ENCODE measurements around the gene HSPA1A.

Gene HSPA1A

GRCh38 chr6:31815025-31815838 lies at the start of gene HSPA1A, which contains the start of gene HSPA1L:
HSPA1A (plus strand) TSS chr6:31815543; CDS start chr6:31815757, 214 bp downstream.
HSPA1L (minus strand) TSS chr6:31815283; CDS start chr6:31811972, 3,311 bp downstream.
- peak; percentile 66 for DNase-seq

- DNase-seq: no peak
Measured at GRCh38 chr6:31765559-31765909, 49.8 kb upstream of the HSPA1A start.

GRCh38 chr6:31765910-31766794 lies 49.2 kb upstream of the HSPA1A start:
- DNase-seq: no peak

DNA sequence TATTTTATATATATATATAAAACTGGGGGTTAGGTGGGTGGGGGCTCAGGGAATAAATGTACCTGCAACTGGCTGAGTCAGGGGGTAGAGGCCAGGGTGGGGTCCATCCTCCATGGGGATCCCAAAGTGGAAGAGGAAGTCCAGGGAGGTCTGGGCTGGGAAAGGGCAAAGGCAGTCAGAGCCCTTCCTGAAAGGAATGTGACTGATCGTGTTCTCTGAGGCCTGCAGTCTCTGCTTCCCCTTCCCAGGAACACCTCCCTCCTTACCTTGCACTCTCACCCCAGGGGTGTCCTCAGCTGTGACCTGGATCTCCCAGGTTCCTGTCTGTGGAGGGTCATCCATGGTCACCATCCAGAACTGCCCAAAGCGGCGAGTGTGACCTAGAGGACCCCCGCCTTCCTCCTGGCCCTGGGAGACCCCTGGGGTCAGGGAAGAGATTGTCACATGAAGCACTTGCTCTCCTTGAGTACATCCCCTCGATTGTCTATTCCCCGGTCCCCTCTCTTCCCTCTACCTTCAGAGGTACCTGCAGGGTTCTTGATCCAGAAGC lies 48.2 kb upstream of the HSPA1A start:
- no peak for DNase-seq

GRCh38 chr6:31768363-31769257 lies 46.7 kb upstream of the HSPA1A start:
- DNase-seq: no peak

DNA sequence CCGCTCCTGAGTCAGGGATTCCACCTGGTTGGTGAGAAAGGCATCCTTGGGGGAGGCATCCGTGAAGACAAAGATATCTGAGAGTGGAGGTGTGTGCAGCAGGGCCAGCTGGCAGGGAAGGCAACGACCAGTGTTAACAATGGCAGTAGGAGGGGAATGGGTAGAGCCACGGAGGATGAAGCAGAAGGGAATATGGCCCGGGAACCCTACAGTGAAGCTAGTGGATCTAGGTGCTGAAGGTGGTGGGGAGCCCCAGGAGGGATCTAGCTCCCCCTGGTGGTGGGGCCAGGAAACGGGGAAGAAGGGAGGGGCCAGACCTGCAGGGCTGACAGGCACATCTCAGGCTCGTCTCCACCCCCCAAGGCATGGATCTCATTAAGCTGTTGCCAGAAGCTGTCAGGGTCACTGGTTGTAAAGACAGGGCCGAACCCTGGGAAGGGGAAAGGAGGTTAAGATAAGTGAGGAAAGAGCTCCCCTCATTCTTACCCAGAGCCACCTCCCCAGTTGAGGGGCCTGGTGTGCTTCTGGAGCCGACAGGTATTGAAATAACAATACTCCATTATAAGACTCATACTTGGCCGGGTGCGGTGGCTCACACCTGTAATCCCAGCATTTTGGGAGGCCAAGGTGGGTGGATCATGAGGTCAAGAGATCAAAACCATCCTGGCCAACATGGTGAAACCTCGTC lies 45.5 kb upstream of the HSPA1A start:
- DNase-seq: peak; percentile 85

GRCh38 chr6:31770860-31771259 lies 44.5 kb upstream of the HSPA1A start:
- no peak for DNase-seq

DNA sequence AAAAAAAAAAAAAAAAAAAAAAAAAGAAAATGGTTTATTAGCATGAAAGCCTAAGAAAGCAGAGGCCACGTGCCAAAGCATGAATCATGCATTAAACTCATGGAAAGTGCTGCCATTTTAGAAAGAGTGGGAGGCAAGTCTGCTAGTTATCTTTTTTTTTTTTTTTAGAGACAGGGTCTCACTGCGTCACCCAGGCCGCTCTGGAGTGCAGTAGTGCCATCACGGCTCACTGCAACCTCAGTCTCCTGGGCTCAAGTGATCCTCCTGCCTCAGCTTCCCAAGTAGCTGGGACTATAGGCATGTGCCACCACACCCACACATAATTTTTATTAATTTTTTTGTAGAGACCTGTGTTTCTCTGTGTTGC lies 43.4 kb upstream of the HSPA1A start:
- peak; percentile 13 for DNase-seq

DNA sequence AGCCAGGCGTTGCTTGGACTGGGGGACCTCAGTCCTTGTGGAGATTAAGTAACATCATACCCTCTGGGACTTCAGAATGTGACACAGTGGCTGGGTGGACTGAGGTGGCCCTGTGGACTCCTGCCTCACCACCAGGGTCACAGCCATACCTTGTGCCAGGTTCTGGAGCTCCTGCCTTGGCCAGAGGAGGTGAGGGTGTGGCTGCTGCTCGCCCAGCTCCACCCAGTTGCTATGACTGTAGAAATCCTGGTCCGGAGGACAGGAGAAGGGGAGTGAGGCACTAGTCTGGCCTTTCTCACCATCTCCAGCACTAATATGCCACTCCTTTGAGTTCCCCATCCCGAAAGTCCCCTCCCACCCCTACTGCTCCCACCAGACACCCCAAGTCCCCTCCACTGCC lies 40.2 kb upstream of the HSPA1A start:
- DNase-seq: no peak

DNA sequence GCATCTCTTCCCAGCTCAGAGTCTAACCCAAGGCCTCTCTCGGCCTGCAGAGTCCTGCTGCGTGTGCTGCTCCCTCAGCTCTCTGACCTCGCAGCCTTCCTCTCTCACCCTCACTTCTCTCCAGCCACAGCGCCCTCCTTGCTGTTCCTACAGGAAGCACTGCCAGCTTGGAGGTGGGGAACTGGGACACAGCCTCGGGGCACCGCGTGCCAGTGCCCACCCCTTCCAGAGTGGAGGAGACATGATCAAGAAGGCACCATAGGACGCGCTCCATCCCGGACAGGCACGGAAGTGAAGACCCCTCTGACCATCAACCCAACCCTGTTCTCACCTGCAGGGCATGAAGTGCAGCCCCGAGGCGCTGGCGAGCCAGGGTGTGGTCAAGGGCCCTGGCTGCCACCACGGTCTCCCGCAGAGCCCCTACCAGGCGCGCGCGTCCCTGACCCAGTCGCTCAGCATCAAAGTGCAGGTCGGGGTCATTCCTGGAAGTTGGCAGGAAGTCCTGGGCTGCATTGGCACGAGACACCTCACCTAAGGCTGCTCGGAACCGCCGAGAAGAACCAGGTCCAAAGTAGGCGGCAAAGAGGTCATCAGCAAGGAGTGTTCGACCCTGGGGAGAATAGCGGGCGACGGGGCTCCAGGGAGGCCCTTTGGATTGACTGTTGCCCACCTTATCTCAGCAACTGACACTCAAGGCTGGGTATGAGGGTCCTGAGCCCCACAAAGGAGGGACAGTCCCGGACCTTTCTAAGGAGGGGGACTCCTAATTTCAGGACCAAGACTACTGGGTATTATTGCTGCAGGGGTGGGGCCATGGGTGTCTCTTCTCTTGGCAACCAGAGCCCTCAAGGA lies 39.5 kb upstream of the HSPA1A start:
- no peak for DNase-seq

GRCh38 chr6:31776485-31776988 lies 38.8 kb upstream of the HSPA1A start:
- DNase-seq: no peak

- DNase-seq: peak; percentile 84
Measured at GRCh38 chr6:31776989-31777666, 38.2 kb upstream of the HSPA1A start, which contains the start of gene VWA7. VWA7 (minus strand) TSS chr6:31777328; CDS start chr6:31776779, 549 bp downstream.

- no peak for DNase-seq
Measured at GRCh38 chr6:31777667-31778050, 37.7 kb upstream of the HSPA1A start.

- DNase-seq: no peak
Measured at GRCh38 chr6:31778193-31778592, 37.1 kb upstream of the HSPA1A start.

DNA sequence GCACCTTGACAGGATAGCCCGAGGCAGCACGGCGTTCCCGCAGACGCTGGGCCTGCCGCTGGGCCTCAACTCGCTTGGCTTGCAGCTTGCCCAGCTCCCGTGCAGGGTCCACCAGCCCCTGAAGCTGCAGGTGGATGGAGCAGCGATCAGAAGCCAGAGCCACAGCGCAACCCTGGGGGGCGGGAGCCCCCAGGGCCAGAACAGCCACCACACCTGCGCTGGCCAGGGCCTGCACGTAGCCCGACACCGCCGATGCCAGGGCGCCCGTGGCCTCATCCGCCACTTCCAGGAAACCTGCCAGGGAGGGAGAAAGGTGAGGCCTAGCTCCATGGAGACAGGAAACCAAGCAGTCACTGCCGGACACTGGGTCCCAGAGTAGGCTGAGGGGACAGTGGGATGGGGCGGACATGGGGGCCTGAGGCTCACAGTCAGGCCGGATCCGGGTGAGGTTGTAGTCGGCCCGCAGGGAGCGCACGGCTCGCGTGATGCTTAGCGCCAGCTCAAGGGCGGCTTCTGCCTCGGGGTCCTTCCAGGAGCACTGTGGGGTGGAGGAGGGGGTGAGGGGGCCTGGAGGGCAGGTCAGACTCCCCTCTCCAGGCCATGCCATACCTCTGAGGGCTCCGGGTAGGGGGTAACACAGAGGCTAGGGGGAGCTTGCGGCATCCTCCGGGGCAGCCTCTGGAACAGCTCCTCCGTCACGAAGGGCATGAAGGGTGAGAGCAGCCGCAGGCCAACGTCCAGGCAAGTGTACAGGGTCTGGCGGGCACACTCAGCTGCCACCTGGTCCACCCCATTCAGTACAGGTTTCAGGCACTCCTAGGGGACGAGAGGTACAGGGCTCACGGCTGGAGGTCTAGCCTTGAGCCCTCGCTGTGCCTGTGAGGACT lies 36.1 kb upstream of the HSPA1A start:
- no peak for DNase-seq

GRCh38 chr6:31779908-31780307 lies 35.4 kb upstream of the HSPA1A start:
- no peak for DNase-seq

- no peak for DNase-seq
Measured at GRCh38 chr6:31780507-31781243, 34.7 kb upstream of the HSPA1A start.
